ENCODE data around the gene C1orf21.

DNA sequence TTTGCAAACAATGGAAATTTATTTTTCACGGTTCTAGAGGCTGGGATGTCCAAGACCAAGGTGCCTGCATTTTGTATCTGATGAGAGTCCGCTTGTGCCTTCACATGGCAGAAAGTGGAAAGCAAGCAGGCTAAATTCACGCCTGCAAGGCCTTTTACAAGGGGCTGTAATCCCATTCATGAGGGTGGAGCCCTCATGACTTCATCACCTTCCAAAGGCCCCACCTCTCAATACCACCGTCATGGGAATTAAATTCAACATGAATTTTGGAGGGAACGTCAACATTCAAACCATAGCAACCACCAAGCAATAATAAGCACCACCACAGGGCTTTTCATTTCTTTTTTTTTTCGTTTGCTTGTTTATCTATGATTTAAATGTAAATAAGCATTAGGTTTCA is 115.3 kb downstream of the C1orf21 start:
- TF ChIP-seq, protein P1, sequence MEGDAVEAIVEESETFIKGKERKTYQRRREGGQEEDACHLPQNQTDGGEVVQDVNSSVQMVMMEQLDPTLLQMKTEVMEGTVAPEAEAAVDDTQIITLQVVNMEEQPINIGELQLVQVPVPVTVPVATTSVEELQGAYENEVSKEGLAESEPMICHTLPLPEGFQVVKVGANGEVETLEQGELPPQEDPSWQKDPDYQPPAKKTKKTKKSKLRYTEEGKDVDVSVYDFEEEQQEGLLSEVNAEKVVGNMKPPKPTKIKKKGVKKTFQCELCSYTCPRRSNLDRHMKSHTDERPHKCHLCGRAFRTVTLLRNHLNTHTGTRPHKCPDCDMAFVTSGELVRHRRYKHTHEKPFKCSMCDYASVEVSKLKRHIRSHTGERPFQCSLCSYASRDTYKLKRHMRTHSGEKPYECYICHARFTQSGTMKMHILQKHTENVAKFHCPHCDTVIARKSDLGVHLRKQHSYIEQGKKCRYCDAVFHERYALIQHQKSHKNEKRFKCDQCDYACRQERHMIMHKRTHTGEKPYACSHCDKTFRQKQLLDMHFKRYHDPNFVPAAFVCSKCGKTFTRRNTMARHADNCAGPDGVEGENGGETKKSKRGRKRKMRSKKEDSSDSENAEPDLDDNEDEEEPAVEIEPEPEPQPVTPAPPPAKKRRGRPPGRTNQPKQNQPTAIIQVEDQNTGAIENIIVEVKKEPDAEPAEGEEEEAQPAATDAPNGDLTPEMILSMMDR (optimal IDR thresholded peaks at IDR 0.05 in 1 of 3, IDR thresholded peaks at IDR 0.05 in 1 of 3, conservative IDR thresholded peaks at IDR 0.05 in 1 of 3; ENCODE audit: extremely low read depth in 1 of 3, insufficient read depth in 2 of 3, low read length in 3 of 3): no peak
- TF ChIP-seq EZH2 (IDR thresholded peaks at IDR 0.05; ENCODE audit: low read length): no peak
